ENCODE measurements around the gene PARP3. TPM values are rescaled to one million over a fixed set of nuclear protein-coding genes. Genes with fewer than 3 reads are reported as not detected.
"Not testable (repeated sequence)": the region's sequence is repeated elsewhere in the genome, so short reads cannot be mapped to it uniquely, and the experiment has no call there.

PARP3 gene
- total RNA-seq, 3 donors from 2014 or later, result 6.6 to 9.4 (median 8.7) TPM

DNA sequence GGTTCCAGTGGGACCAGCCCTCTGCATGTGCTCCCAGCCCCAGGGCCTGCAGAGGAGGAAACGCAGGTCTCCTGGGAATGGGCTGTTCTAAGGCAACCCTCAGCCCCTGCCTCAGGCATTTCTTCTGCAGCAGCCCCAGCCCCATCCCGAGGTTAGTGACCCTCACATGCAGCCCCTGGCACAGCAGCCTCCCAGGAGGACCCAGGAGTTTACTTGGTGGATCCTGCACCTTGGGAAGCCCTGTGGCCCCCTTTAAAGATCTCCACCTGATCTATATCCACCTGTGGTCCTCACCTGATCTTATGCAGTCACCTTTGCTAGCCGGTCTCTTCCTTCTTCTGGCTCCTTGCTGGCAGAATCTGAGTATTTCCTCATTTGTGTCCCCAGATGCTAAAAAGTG lies 13.2 kb upstream of the PARP3 start:
- H3K4me3 Mint-ChIP-seq; H3K9me3 Mint-ChIP-seq; H3K27me3 Mint-ChIP-seq (ENCODE audit: low read depth); DNase-seq; ATAC-seq; H3K4me1 Mint-ChIP-seq (ENCODE audit: low read depth): not testable (repeated sequence)
- H3K36me3 Mint-ChIP-seq (ENCODE audit: insufficient read depth), result peaks cover 15% of the 10 kb centered on the region

- Mint-ChIP-seq H3K4me1 (ENCODE audit: low read depth) (no peaks in the 10 kb centered on the region), H3K4me3 (no peak overlapping the region), H3K27me3 (ENCODE audit: low read depth) (no peaks in the 10 kb centered on the region), H3K9me3 (no peaks in the 10 kb centered on the region), H3K36me3 (ENCODE audit: insufficient read depth) (peaks cover 18% of the 10 kb centered on the region)
- DNase-seq (no peak), ATAC-seq (no peak)
Measured at GRCh38 chr3:51929420-51930003, 12.7 kb upstream of the PARP3 start.

DNA sequence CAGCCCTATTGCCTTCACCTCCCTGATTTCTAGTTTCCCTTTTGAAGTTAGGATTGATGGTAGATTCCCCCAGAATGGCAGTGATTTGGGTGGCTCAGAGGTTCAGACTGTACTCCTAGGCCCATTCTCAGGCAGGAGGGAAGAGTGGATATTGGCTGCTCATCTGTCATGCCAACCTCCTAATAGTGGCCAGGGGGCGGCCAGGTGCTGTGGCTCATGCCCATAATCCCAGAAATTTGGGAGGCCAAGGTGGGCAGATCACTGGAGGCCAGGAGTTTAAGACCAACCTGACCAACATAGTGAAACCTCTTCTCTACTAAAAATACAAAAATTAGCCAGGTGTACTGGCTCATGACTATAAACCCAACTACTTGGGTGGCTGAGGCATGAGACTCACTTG lies 11.7 kb upstream of the PARP3 start:
- ATAC-seq, result no peak
- Mint-ChIP-seq H3K9me3 (no peaks in the 10 kb centered on the region), H3K4me3 (no peak overlapping the region), H3K36me3 (ENCODE audit: insufficient read depth) (peaks cover 18% of the 10 kb centered on the region), H3K27me3 (ENCODE audit: low read depth) (no peaks in the 10 kb centered on the region), H3K4me1 (ENCODE audit: low read depth) (no peaks in the 10 kb centered on the region)
- no peak for DNase-seq

GRCh38 chr3:51931756-51932155 lies 10.4 kb upstream of the PARP3 start:
- no peaks in the 10 kb centered on the region for H3K9me3 Mint-ChIP-seq
- no peak overlapping the region for H3K4me3 Mint-ChIP-seq
- H3K27me3 Mint-ChIP-seq (ENCODE audit: low read depth), result no peaks in the 10 kb centered on the region
- ATAC-seq (no peak), DNase-seq (no peak)
- H3K4me1 Mint-ChIP-seq (ENCODE audit: low read depth), result no peaks in the 10 kb centered on the region
- H3K36me3 Mint-ChIP-seq (ENCODE audit: insufficient read depth), result peaks cover 28% of the 10 kb centered on the region

GRCh38 chr3:51932471-51933370 lies 9.4 kb upstream of the PARP3 start:
- DNase-seq, result no peak
- Mint-ChIP-seq H3K4me3 (no peak overlapping the region), H3K9me3 (no peaks in the 10 kb centered on the region), H3K27me3 (ENCODE audit: low read depth) (no peaks in the 10 kb centered on the region), H3K4me1 (ENCODE audit: low read depth) (no peaks in the 10 kb centered on the region), H3K36me3 (ENCODE audit: insufficient read depth) (peaks cover 36% of the 10 kb centered on the region)
- no peak for ATAC-seq

DNA sequence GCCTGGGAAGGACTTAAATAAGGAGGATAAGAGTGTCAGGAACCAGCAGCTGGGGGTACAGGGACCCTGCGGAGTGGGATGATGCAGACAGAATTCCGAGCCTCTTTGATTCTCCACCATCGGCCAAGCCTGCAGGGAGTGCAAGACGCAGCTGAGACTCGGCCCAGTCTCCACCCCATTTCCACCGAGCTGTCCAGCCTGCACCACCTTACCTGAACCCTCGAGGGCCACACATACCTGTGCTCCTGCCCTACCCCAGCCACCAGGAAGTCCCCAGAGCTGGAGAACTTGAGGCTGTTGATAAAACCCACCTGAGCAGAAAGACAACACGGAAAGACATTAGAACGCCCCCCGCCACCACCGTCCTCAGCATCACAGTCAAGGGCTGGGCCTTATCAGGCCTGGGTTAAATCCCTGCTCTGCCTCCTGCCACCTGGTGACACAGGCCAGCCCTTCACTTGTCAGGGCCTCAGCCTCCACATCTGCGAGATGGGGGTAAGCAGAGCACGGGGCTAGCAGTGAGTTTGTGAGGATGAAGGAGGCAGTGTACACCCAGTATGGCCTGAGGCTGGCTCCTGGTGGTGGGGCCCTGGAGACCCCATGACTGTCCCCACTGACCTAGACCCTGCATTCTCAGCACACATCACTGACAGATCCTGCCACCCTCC lies 8.6 kb upstream of the PARP3 start:
- no peaks in the 10 kb centered on the region for H3K4me1 Mint-ChIP-seq (ENCODE audit: low read depth)
- ATAC-seq (no peak), DNase-seq (no peak)
- peaks cover 44% of the 10 kb centered on the region for H3K36me3 Mint-ChIP-seq (ENCODE audit: insufficient read depth)
- no peak overlapping the region for H3K4me3 Mint-ChIP-seq
- no peaks in the 10 kb centered on the region for H3K9me3 Mint-ChIP-seq
- no peaks in the 10 kb centered on the region for H3K27me3 Mint-ChIP-seq (ENCODE audit: low read depth)

- H3K9me3 Mint-ChIP-seq, result no peaks in the 10 kb centered on the region
- H3K36me3 Mint-ChIP-seq (ENCODE audit: insufficient read depth), result peaks cover 48% of the 10 kb centered on the region
- peaks cover 3% of the 10 kb centered on the region for H3K4me1 Mint-ChIP-seq (ENCODE audit: low read depth)
- ATAC-seq, result no peak
- DNase-seq, result no peak
- H3K4me3 Mint-ChIP-seq, result no peak overlapping the region
- H3K27me3 Mint-ChIP-seq (ENCODE audit: low read depth), result no peaks in the 10 kb centered on the region
Measured at GRCh38 chr3:51934139-51934850, 7.9 kb upstream of the PARP3 start.

- no peaks in the 10 kb centered on the region for H3K9me3 Mint-ChIP-seq
- DNase-seq (no peak), ATAC-seq (no peak)
- peaks cover 10% of the 10 kb centered on the region for H3K4me1 Mint-ChIP-seq (ENCODE audit: low read depth)
- no peaks in the 10 kb centered on the region for H3K27me3 Mint-ChIP-seq (ENCODE audit: low read depth)
- H3K4me3 Mint-ChIP-seq, result no peak overlapping the region
- peaks cover 50% of the 10 kb centered on the region for H3K36me3 Mint-ChIP-seq (ENCODE audit: insufficient read depth)
Measured at GRCh38 chr3:51934991-51935885, 6.9 kb upstream of the PARP3 start.

- ATAC-seq (no peak), DNase-seq (no peak)
- Mint-ChIP-seq H3K36me3 (ENCODE audit: insufficient read depth) (peaks cover 54% of the 10 kb centered on the region), H3K9me3 (no peaks in the 10 kb centered on the region), H3K27me3 (ENCODE audit: low read depth) (no peaks in the 10 kb centered on the region), H3K4me3 (no peak overlapping the region), H3K4me1 (ENCODE audit: low read depth) (peaks cover 19% of the 10 kb centered on the region)
Measured at GRCh38 chr3:51935886-51936755, 6.0 kb upstream of the PARP3 start.

- H3K9me3 Mint-ChIP-seq, result no peaks in the 10 kb centered on the region
- peaks cover 20% of the 10 kb centered on the region for H3K4me1 Mint-ChIP-seq (ENCODE audit: low read depth)
- H3K4me3 Mint-ChIP-seq, result no peak overlapping the region
- no peak for ATAC-seq
- no peaks in the 10 kb centered on the region for H3K27me3 Mint-ChIP-seq (ENCODE audit: low read depth)
- peaks cover 50% of the 10 kb centered on the region for H3K36me3 Mint-ChIP-seq (ENCODE audit: insufficient read depth)
- DNase-seq, result no peak
Measured at GRCh38 chr3:51937014-51937413, 5.1 kb upstream of the PARP3 start.

DNA sequence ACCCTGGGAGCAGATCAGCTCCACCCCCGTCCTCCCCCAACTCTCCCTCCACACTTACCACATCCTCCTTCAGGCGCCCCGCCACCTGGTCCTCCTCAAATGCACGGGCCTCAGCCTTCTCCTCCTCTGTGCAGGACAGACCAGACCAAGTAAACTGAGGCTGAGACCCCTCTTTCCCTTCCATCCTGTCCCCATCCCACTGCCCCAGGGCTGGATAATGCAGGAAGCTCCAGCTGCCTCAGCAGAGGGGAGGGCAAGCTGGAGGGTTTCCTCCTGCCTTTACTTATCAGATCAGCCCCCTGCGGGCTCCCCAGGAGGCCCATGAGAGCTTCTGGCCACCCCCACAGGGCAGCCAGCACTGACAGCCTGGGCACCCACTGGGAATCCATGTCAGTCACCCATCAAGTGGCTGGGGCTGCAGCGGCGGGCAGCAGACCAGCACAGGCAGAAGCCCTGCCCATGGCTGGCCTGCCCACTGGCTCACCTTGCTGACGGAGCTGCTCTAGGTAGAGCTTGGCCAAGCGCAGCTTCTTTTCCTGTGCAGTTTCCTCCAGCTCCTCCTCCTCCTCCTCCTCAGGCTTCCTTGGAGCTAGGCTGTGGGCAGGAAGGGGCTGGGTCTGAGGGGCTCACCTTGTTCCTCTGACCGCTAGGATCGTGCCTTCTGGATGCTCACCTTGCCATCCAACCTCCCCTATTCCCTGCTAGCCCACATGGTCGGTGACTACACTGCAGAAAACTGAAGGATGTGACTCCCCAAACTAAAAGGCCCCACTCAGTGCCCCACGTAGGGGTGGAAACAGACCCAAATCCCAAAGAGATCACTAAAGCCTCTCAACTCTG lies 4.3 kb upstream of the PARP3 start:
- DNase-seq (no peak), ATAC-seq (no peak)
- Mint-ChIP-seq H3K27me3 (ENCODE audit: low read depth) (no peaks in the 10 kb centered on the region), H3K4me3 (no peak overlapping the region), H3K4me1 (ENCODE audit: low read depth) (peaks cover 25% of the 10 kb centered on the region), H3K9me3 (no peaks in the 10 kb centered on the region), H3K36me3 (ENCODE audit: insufficient read depth) (peaks cover 50% of the 10 kb centered on the region)

DNA sequence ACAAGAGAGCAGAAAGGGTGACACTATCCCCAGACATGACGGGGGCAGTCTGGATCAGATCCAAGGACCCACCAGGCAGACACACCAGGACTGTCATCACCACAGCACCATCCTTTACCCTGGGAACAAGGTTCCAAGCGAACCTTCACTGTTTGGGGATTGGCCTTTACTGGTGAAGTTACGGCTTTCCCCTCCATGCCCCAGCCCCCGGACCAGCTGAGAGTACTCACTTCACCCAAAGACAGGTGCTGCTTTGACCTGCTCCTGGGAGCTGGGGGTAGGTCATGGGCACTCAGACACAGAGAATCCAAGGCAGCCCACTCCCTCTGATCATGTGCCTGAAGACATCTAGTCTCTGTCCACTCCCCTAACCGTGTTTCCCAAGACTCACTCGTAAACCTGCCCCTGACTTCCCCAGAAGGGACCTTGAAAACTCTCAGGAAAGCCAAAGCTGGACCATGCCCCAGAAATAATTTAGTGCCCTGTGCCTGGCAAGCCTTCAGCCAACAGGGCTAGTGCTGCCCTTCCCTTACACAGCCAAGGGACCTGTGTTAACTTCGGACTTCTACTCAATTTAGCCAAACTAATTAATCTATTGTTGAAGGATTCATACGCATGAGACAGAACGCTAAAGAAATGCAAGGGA lies 3.3 kb upstream of the PARP3 start:
- Mint-ChIP-seq H3K4me3 (peak overlapping the region; percentile 17), H3K36me3 (ENCODE audit: insufficient read depth) (peaks cover 44% of the 10 kb centered on the region), H3K9me3 (no peaks in the 10 kb centered on the region), H3K27me3 (ENCODE audit: low read depth) (no peaks in the 10 kb centered on the region), H3K4me1 (ENCODE audit: low read depth) (peaks cover 29% of the 10 kb centered on the region)
- no peak for ATAC-seq
- DNase-seq, result no peak
